GM13977 (cell line): ENCODE results near the gene RARRES2.
A peak's percentile ranks its signal among the peaks of the same experiment; 100 is the strongest.

Experiments
- DNase-seq: peaks from one replicate; pipeline ENCODE4 v3.0.0; 2012; ENCODE audit warnings: low spot score
- in situ Hi-C: fragments of 300-500 bp; cut with MboI; formaldehyde crosslinking; loops from one replicate; pipeline ENCODE4 v1.12.0; 2022; ENCODE audit warnings: low sequenced_read_pairs, low pct_unique_long_range_greater_than_20kb, mixed read lengths, inconsistent platforms; ENCODE audit not compliant: unreplicated experiment
- TF ChIP-seq, protein P1 (sequence below): IDR thresholded peaks from 2 replicates; pipeline ENCODE4 v1.5.1; 2012; ENCODE audit warnings: mild to moderate bottlenecking, control low read depth; ENCODE audit not compliant: insufficient read depth; ENCODE audit errors: extremely low read depth, missing control alignments

The RARRES2 gene

DNA sequence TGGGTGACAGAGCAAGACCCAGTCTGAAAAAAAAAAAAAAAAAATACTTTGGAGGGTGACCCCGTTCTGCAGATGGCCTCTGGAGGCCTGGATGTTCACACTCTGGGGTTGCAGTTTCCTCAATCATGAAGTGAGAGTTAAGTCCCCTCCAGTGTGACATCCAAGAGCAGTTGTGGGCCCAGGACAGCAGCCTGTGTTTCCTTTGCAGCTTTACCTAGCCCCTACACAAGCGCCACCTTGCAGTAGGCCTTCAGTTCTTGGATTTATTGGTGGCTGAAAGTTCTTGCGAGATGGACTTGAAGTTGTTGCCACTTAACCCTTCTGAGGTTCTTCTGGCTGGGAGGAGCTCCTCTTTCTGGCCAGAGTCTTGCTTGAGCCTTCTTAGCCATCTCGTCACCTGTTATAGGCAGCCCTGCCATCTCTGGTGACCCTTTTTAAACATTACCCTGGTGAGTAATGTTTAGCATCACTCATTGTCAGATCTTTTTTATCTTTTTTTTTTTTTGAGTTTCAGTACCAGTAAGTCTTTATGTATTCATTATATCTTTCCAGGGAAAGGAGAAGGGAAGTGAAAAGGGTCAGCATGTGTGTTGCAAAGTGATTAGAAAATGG is 14.7 kb downstream of the RARRES2 start:
- TF ChIP-seq, protein P1, sequence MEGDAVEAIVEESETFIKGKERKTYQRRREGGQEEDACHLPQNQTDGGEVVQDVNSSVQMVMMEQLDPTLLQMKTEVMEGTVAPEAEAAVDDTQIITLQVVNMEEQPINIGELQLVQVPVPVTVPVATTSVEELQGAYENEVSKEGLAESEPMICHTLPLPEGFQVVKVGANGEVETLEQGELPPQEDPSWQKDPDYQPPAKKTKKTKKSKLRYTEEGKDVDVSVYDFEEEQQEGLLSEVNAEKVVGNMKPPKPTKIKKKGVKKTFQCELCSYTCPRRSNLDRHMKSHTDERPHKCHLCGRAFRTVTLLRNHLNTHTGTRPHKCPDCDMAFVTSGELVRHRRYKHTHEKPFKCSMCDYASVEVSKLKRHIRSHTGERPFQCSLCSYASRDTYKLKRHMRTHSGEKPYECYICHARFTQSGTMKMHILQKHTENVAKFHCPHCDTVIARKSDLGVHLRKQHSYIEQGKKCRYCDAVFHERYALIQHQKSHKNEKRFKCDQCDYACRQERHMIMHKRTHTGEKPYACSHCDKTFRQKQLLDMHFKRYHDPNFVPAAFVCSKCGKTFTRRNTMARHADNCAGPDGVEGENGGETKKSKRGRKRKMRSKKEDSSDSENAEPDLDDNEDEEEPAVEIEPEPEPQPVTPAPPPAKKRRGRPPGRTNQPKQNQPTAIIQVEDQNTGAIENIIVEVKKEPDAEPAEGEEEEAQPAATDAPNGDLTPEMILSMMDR = no peak
- no peak for DNase-seq
- in situ Hi-C loops = no loop called here

DNA sequence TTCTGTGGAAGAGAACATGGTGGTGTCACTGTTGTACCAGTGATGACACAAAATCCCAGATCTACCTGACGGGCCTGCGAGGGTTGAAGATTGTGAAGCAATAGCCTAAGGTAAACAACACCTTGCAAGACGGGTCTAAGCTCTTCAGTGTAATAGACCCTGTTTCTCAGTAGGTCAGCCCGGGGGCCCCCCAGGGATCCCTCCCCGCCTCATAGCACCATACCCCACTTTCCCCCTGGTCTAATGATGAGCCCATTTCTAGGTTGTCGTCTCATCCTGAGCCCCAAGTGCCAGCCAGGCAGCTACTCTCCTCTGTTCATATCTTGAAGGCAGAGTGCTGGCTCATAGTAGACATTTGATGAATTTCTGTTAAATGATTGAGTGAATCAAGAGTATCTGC is 15.5 kb downstream of the RARRES2 start:
- DNase-seq = no peak
- in situ Hi-C loops = no loop called here

DNA sequence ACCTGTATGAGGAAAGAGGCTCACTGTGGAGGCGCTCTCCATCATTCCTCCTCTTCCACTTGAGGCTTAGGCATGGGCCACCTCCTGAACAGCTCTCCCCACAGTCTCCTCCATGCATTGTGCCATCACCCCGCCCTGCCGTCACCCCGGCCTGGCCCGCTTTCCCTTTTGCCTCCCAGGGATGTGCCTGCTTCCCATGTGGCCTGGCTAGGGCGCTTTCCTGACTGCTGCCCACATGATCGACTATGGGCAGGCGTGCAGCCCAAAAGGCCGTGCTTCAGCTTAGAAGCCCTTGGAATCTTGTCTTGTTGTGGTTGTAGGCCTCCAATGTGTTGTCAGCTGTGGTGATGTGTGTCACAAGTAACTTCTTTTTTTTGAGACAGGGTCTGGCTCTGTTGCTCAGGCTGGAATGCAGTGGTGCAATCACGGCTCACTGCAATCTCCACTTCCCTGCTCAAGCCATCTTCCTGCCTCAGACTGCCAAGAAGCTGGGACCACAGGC is 16.3 kb downstream of the RARRES2 start:
- in situ Hi-C loops = no loop called here
- TF ChIP-seq, protein P1 = no peak
- DNase-seq = no peak

More for the DNA sequence above, 15.5 kb downstream of the RARRES2 start:
- TF ChIP-seq, protein P1 = no peak

DNA sequence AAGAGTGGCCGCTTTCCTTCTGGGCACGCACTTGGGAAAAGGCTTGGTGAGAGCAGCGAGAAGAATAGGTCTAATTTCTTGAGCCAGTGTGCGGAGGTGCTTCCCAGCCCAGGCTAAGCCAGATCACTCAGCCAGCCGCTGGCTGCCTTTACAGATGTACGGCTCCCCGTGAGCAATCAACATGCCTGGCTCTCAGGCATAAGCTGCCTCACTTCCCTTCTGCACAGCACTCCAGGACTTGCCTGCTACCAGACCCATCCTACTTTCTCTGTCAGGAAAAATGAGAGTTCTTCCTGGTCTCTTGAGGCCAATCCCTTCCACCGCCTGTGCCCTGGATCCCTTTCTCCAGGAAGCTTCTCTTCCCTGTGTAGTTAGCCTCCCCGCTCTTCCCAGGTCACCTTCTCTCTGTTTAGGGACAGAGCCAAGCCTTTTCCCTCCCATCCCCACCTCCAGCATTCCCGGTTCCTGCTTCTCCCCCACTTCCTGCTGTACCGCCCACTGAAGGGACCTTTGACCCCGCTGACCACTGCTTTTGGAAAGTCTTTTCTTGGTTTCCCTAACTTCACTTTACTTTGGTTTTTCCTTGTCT is 17.0 kb downstream of the RARRES2 start:
- in situ Hi-C loops = no loop called here
- peak; percentile 14 for DNase-seq
- TF ChIP-seq, protein P1 = no peak

DNA sequence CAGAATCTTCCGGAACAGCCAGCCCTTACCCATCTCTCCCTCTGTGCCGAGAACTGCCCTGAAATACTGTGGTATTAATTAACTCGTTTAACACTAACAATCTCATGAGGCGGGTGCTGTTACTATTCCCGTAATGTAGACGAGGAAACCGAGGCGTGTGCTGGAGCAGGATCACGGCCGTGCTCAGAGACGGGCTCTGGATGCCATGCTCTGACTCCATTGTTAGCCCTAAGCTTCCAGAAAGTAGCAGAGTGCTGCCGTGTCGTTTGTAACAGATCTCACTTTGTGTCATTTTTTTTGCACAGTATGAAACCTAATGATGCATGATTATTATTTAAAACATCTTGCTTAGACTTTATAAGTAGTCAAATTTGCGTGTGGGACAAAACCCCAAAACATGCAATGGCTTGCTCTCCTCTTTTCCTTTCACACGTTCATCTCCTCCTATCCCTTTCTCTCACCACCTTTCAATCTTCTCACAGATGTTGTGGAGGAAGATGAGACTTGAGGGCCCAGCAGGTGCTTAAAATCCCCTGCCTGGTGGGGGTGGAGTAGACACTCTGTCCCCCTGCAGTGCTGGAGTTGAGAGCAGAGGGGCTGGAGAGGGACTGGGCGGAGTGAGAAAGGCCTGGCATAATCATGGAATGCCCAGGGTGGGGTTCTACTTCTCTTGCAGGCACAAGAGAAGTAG is 17.6 kb downstream of the RARRES2 start:
- TF ChIP-seq, protein P1 = no peak
- peak; percentile 28 for DNase-seq
- in situ Hi-C loops = no loop called here

DNA sequence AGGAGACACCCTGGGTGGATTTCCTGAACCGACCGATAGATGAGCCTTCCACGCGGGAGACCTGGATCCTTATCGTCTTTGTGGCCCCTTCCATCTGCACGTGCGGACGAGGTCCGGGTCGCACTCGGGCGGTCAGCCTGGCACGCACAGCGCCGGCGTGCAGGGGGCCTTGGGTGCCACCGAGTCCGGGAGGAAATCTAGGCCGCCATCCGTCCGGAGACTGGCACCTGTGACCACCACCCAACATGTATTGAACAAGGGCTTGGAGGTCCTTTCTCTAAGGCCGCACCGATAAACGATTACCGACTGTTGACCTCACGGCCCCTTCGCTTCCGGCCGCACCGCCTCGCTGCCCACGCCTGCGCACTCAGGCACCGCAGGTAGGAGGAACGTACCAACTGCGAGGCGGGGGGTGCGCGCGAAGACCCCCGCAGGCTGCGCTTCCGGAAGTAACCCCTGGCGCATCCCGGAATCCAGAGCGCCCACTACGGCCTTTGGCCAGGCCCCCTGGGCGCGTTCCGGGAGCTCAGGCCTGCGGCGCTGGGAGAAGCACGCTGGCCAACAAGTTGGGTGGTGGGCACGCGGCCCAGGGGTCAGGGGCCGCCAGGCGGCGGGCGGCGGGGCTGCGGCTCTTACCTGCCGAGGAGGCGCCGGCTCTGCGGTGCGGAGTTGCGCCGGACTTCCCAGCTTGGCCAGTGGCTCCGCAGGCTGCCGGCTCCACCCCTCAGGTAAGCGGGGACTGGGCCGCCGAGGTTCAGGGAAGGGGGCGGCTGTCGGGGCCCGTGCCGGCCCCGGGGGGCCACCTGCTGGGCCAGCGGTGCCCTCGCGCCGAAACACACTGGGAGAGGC is 18.4 kb downstream of the RARRES2 start, which contains the start of the genes ACTR3C and LRRC61:
ACTR3C (minus strand) TSS at position 713 of the 849 bp plus-strand sequence. CDS start 28,249 bp downstream, outside the sequence.
LRRC61 (plus strand) TSS at position 523 of the 849 bp plus-strand sequence. CDS start 13,507 bp downstream, outside the sequence.
- in situ Hi-C loops = no loop called here
- TF ChIP-seq, protein P1 = peak; percentile 43
- peak; percentile 84 for DNase-seq
